Muscle layer of duodenum (tissue), 2 donors: ENCODE data around the gene UBTF.

ENCODE experiments used
- H3K27ac ChIP-seq: one replicate; pipeline ENCODE4 v1.7.0; 2013; ENCODE audit warnings: mild to moderate bottlenecking, low read length
- H3K27me3 ChIP-seq: one replicate; pipeline ENCODE4 v1.7.0; 2013; ENCODE audit warnings: low read depth, mild to moderate bottlenecking, control low read depth, low read length
- H3K36me3 ChIP-seq, 2 donors: one replicate each; pipeline ENCODE4 v1.7.0; 2013; ENCODE audit warnings: low read length in 2 of 2, control low read depth in 1 of 2, mild to moderate bottlenecking in 1 of 2; ENCODE audit not compliant: insufficient read depth in 2 of 2, control insufficient read depth in 1 of 2
- H3K4me1 ChIP-seq, 2 donors: one replicate each; pipeline ENCODE4 v1.7.0; 2013; ENCODE audit warnings: low read length in 2 of 2, mild to moderate bottlenecking in 2 of 2, control low read depth in 1 of 2, moderate library complexity in 1 of 2; ENCODE audit not compliant: insufficient read depth in 2 of 2, control insufficient read depth in 1 of 2
- H3K4me3 ChIP-seq, 2 donors: one replicate each; pipeline ENCODE4 v1.7.0; 2013; ENCODE audit warnings: low read length in 2 of 2, low read depth in 1 of 2, mild to moderate bottlenecking in 1 of 2
- H3K9me3 ChIP-seq, 2 donors: one replicate each; pipeline ENCODE4 v1.7.0; 2013; ENCODE audit warnings: low read length in 2 of 2, control low read depth in 1 of 2, mild to moderate bottlenecking in 1 of 2; ENCODE audit not compliant: control insufficient read depth in 1 of 2
- donor health status: healthy.

UBTF gene

DNA sequence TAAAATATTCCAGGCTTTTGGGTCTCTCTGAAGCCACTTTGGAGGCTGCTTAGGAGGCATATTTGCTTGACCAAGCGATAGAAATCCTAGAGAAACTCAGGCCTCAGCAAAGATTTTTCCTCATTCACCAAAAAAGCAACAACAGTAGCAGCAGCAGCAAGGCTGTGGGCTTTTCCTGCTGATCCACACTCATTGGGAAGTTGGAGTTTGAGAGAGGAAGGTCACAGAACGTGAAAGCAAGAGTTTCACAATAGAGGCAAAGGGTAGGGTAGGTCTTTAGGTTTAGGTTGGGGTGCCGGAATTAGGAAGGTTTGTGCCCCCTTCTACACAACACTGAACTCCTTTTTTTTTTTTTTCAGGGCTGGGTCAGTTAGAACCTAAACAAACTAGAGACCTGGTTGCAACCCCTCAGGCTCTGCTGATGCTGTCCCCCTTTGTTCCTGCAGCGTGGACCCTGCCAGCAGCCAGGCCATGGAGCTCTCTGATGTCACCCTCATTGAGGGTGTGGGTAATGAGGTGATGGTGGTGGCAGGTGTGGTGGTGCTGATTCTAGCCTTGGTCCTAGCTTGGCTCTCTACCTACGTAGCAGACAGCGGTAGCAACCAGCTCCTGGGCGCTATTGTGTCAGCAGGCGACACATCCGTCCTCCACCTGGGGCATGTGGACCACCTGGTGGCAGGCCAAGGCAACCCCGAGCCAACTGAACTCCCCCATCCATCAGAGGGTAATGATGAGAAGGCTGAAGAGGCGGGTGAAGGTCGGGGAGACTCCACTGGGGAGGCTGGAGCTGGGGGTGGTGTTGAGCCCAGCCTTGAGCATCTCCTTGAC is 30.7 kb downstream of the UBTF start:
- Histone ChIP-seq H3K4me3 (no peak overlapping the region), H3K27me3 (no peaks in the 10 kb centered on the region), H3K9me3 (no peaks in the 10 kb centered on the region), H3K27ac (no peak overlapping the region), H3K36me3 (peaks cover 24 to 29% of the 10 kb centered on the region in 2 donors), H3K4me1 (peaks cover 3 to 28% of the 10 kb centered on the region in 2 donors)

DNA sequence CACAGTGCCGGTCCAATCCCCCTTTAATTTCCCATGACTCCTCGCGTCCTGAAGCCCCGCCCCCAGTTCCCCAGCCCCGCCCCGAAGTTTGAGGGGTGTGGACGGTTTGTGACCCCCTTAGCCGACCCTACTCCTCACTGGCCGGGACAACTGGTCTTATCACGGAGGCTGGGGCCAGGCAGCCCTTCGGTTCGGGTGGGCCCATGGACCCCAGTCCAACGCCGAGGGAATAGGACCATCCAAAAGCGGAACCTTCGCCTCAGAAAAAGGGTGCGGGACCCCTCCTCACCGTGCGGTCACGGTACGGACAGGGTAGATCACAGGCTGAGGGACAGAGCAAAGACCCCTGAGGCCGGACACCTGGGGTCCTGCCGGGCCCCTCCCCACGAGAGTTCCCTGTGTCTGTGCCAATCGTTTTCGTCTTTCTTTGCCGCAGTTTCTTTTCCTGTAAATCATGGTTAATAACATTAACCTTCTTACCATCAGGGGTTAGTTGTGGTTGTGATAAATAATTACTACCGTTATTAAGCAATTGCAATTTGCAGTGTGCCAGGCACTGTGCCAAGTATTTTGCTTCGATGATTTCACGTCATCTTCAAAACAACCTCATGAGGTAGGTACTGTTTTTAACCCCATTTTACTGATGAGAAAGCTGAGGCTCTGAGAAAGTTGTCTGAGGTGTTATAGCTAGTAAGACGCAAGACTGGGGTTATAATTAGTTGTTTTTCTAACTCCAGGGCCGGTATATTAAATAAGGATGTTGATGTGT is 32.2 kb downstream of the UBTF start:
- Histone ChIP-seq H3K4me1 (peaks cover 0 to 28% of the 10 kb centered on the region in 2 donors), H3K4me3 (peak overlapping the region; percentile 92 to 95), H3K36me3 (peaks cover 16 to 22% of the 10 kb centered on the region in 2 donors), H3K27me3 (no peaks in the 10 kb centered on the region), H3K9me3 (no peaks in the 10 kb centered on the region), H3K27ac (peak overlapping the region; percentile 97)

DNA sequence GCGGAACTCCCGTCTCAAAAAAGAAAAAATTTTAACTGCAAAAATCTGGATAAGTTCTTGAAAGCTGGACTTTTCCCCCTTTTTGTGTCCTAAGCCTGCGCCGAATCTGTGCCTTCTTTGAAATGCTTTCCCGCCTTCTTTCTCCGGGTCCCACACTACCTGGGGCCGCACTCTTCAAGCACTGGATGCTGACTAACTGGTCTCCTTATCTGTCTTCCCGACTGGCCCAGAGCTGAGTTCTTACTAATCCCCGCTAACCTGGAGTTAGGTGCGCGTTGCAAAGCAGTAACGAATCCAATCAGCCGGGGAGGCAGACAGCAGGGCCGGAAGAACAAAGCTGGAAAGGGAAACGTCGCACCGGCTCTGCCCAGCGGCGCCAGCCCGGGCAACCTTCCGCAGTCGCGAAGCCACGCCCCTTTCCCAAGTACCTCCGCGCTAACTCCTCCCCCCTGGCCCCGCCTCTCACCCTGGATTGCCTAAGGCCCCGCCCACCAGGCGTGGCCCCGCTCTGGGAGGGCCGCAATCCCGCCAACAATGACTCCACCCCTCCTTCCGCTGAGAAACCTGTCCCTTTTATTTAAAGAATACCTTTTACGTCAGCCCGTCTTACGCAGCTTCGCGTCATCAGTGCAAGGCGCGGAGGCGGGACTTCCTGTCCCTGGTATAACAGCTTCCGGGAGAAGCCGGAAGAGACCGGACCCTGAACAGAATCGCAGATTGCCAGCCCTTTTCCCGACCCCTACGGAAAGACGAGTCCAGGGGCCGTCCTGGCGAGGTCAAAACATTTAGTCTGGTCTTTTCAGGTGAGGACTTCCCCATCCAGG is 33.0 kb downstream of the UBTF start, which contains the start of gene TMUB2:
Gene TMUB2, plus strand, starts transcription at position 666 of the 824 bp plus-strand sequence. CDS start 737 bp downstream, outside the sequence.
- Histone ChIP-seq H3K36me3 (peaks cover 21 to 23% of the 10 kb centered on the region in 2 donors), H3K27me3 (no peaks in the 10 kb centered on the region), H3K9me3 (no peaks in the 10 kb centered on the region), H3K4me3 (peak within 1 kb of the TSS; percentile 92 to 95), H3K4me1 (peaks cover 0 to 28% of the 10 kb centered on the region in 2 donors), H3K27ac (peak within 1 kb of the TSS; percentile 97)

DNA sequence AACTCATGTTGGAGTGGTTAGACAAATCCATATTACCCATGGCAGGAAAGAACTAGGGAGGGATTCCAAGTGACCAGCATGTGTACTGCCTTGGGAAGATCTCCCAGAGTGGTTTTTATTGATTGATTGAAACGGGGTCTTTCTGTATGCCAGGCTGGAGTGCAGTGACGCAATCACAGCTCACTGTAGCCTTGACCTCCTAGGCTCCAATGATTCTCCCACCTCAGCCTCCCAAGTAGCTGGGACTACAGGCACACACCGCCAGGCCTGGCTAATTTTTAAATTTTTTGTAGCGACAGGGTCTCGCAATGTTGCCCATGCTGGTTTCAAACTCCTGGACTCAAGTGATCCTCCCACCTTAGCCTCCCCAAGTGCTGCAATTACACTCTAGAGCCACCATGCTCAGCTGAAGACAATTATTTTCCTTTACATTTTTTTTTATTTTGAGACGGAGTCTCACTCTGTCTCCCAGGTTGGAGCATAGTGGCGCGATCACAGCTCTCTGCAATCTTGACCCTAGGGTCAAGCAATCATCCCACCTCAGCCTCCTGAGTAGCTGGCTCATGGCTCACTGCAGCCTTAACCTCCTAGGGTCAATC is 35.2 kb downstream of the UBTF start:
- Histone ChIP-seq H3K9me3 (no peaks in the 10 kb centered on the region), H3K36me3 (peaks cover 9 to 15% of the 10 kb centered on the region in 2 donors), H3K27ac (no peak overlapping the region), H3K27me3 (no peaks in the 10 kb centered on the region), H3K4me3 (no peak overlapping the region), H3K4me1 (peaks cover 0 to 28% of the 10 kb centered on the region in 2 donors)

DNA sequence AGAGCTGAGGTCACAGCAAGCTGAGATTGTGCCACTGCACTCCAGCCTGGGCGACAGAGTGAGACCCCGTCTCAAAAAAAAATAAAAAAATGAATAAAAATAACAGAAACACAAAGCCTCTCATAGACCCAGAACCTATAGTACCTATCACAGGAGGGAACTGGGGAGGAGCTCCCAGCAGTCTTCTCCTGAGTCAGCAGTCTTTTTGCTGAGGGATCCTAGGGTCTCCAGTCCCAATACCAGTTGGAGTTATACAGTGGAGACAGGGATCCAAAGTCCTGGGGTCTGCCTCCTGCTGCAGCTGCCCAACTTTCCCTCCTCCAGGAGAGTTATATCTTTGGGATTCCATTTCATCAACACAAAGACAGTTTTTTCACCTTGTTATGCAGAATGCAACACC is 36.5 kb downstream of the UBTF start:
- H3K4me1 ChIP-seq = peaks cover 0 to 17% of the 10 kb centered on the region in 2 donors
- no peaks in the 10 kb centered on the region for H3K9me3 ChIP-seq
- H3K27ac ChIP-seq = no peak overlapping the region
- H3K27me3 ChIP-seq = no peaks in the 10 kb centered on the region
- H3K4me3 ChIP-seq = no peak overlapping the region
- H3K36me3 ChIP-seq = peaks cover 10 to 12% of the 10 kb centered on the region in 2 donors

DNA sequence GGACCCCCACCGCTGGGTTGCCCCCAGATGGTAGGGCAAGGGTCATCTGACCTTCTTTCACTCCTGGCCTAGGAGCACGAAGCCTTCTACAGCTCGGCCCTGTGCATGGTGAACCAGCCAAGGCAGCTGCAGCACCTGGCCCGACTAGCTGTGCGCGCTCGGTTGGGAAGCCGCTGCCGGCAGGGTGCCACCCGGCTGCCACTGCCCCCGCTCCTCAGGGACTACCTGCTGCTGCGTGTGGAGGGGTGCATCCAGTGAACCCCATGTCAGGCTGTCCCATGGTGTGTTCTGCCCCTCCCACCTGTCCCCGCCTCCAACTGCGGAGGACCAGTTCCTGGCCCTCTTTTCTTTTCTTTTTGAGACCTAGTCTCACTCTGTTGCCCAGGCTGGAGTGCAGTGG is 41.3 kb downstream of the UBTF start:
- no peaks in the 10 kb centered on the region for H3K9me3 ChIP-seq
- no peaks in the 10 kb centered on the region for H3K27me3 ChIP-seq
- peaks cover 10 to 27% of the 10 kb centered on the region in 2 donors for H3K36me3 ChIP-seq
- H3K27ac ChIP-seq = no peak overlapping the region
- no peak overlapping the region for H3K4me3 ChIP-seq
- H3K4me1 ChIP-seq = no peaks in the 10 kb centered on the region

DNA sequence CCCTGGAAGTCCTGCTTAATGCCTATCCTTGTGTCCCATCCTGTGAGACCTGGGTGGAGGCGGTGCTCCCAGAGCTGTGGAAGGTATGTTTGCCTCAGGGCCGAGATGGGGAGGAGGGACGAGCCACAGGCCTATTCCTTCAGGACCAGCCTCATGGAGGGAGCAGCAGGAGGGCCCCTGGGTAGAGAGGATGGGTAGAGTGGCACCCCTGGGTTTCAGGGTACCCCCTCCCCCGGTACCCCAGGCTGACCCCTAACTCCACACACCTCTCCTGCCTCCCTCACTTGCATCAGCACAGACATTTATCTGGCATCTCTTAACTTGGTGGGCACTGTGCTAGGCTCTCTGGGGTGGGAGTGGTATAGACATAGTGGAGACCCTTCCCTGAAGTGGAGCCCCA is 41.8 kb downstream of the UBTF start:
- no peaks in the 10 kb centered on the region for H3K27me3 ChIP-seq
- no peak overlapping the region for H3K4me3 ChIP-seq
- H3K9me3 ChIP-seq = no peaks in the 10 kb centered on the region
- no peaks in the 10 kb centered on the region for H3K4me1 ChIP-seq
- H3K36me3 ChIP-seq = peaks cover 10 to 25% of the 10 kb centered on the region in 2 donors
- H3K27ac ChIP-seq = no peak overlapping the region

DNA sequence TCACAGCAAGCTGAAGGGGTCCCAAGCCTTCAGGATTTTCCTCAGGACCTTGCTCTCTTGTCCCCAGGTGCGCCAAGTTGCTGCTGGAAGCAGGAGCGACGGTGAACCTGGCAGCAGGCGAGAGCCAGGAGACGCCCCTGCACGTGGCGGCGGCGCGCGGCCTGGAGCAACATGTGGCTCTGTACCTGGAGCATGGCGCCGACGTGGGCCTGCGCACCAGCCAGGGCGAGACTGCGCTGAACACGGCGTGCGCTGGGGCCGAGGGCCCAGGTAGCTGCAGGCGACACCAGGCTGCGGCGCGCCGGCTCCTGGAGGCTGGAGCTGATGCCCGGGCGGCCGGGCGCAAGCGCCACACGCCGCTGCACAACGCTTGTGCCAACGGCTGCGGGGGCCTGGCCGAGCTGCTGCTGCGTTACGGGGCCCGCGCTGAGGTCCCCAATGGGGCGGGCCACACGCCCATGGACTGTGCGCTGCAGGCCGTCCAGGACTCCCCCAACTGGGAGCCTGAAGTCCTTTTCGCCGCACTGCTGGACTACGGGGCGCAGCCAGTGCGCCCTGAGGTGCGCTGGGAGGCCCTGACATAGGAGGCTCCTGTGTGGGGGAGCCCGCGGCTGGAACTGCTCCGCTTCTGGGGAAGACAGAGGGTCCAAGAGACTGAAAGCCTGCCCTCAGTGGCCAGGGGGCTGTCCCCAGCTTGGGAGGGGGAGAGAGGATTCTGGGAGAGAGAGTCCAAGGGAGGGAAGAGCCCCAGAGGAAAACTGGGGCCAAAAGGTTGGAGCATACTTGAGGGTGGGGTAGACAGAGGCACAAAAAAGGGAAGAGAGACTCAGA is 42.6 kb downstream of the UBTF start:
- Histone ChIP-seq H3K36me3 (peaks cover 3 to 21% of the 10 kb centered on the region in 2 donors), H3K4me1 (no peaks in the 10 kb centered on the region), H3K4me3 (no peak overlapping the region), H3K9me3 (no peaks in the 10 kb centered on the region), H3K27me3 (no peaks in the 10 kb centered on the region), H3K27ac (no peak overlapping the region)

DNA sequence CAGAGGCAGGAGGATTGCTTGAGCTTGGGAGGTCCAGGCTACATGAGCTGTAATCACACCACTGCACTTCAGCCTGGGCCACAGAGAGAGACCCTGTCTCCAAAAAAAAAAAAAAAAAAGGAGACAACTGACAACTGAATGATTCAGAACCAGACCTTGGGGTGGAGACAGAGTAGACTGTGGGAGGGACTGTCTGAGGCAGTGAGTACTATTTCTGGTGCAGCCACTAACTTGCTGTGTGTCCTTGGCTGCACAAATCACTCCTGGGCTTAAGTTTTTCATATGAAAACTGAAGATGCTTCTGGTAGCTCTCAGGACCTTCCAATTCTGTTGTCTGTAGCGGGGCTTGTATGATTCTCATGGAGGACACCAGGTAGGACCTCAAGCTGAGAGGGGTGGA is 43.2 kb downstream of the UBTF start:
- H3K4me3 ChIP-seq = no peak overlapping the region

DNA sequence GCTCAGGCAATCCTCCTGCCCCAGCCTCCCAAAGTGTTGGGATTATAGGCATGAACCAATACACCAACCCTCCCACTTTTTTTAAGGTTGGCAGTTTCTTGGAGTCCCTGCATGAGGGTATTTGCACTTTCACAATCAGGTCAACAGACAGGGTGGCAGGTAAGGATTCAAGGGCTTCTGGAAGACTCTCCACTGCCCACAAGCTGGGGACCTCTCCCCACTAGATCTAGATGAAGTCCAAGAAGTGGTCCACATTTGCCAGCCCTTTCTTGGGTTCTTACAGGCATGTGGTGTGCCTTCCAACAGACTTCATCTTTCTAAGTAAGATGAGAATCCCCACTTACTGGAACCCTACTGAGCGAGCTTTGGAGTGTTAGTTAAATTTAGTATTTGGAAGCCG is 45.0 kb downstream of the UBTF start:
- Histone ChIP-seq H3K4me1 (peaks cover 0 to 6% of the 10 kb centered on the region in 2 donors), H3K36me3 (peaks cover 0 to 21% of the 10 kb centered on the region in 2 donors), H3K9me3 (no peaks in the 10 kb centered on the region), H3K27me3 (no peaks in the 10 kb centered on the region), H3K27ac (no peak overlapping the region), H3K4me3 (no peak overlapping the region)

More for the DNA sequence above, 43.2 kb downstream of the UBTF start:
- Histone ChIP-seq H3K4me1 (no peaks in the 10 kb centered on the region), H3K36me3 (peaks cover 0 to 21% of the 10 kb centered on the region in 2 donors), H3K27ac (no peak overlapping the region), H3K9me3 (no peaks in the 10 kb centered on the region), H3K27me3 (no peaks in the 10 kb centered on the region)
